PC-9 (cell line): Measurements from ENCODE around the gene TRIB2. TPM values are rescaled to one million over a fixed set of nuclear protein-coding genes. Genes with fewer than 3 reads are reported as not detected.

Source experiments
- BruUV-seq: library from RNA; stranded (reverse); fragments of 400-500 nt; replicated peaks from 2 replicates; lab custom pipeline; 2021; lab: Mats Ljungman, UMichigan
- CTCF ChIA-PET: fragments of 300-600 bp; sonication (Branson Sonifier 250); formaldehyde crosslinking; loops from one replicate; lab custom pipeline; 2022; ENCODE audit warnings: antibody characterized with exemption; lab: Charles Lee
- POLR2A ChIA-PET: fragments of 300-600 bp; sonication (Branson Sonifier 250); formaldehyde crosslinking; loops from one replicate; lab custom pipeline; 2022; ENCODE audit warnings: antibody characterized with exemption; ENCODE audit not compliant: unreplicated experiment; lab: Charles Lee
- DNase-seq, 2 experiments: peaks; one replicate each; pipeline versions ENCODE4 v3.0.0 to v3.0.0-alpha.2; 2015 to 2022; ENCODE audit warnings: mixed read lengths in 1 of 2
- H2AFZ ChIP-seq: fragments of 200-600 bp; sonication (generic); 2 replicates; pipeline ENCODE4 v1.8.1; 2017; ENCODE audit warnings: antibody characterized with exemption
- H3F3A ChIP-seq: fragments of 200-600 bp; sonication (generic); 2 replicates; pipeline ENCODE4 v1.8.1; 2017; ENCODE audit warnings: antibody characterized with exemption, mild to moderate bottlenecking, low read depth; ENCODE audit not compliant: insufficient read depth
- H3K27ac ChIP-seq: fragments of 200-600 bp; sonication (generic); 2 replicates; pipeline ENCODE4 v1.6.1; 2016; ENCODE audit warnings: mixed run types
- H3K27me3 ChIP-seq: fragments of 200-600 bp; sonication (generic); 2 replicates; pipeline ENCODE4 v1.6.1; 2016; ENCODE audit warnings: low read depth, mixed run types; ENCODE audit not compliant: insufficient read depth
- H3K36me3 ChIP-seq: fragments of 200-600 bp; sonication (generic); 2 replicates; pipeline ENCODE4 v1.6.1; 2016; ENCODE audit warnings: low read depth, mixed run types
- H3K4me1 ChIP-seq: fragments of 200-600 bp; sonication (generic); replicated peaks from 2 replicates; pipeline ENCODE4 v1.6.1; 2016; ENCODE audit warnings: mixed run types; ENCODE audit not compliant: insufficient read depth
- H3K4me2 ChIP-seq: fragments of 200-600 bp; sonication (generic); 2 replicates; pipeline ENCODE4 v1.6.1; 2017; ENCODE audit warnings: mixed run types
- H3K4me3 ChIP-seq: fragments of 200-600 bp; sonication (generic); 2 replicates; pipeline ENCODE4 v1.6.1; 2016; ENCODE audit warnings: mixed run types
- H3K79me2 ChIP-seq: fragments of 200-600 bp; sonication (generic); 2 replicates; pipeline ENCODE4 v1.6.1; 2017; ENCODE audit warnings: low read depth, mixed run types
- H3K9me2 ChIP-seq: fragments of 200-600 bp; sonication (generic); 2 replicates; pipeline ENCODE4 v1.8.1; 2017; ENCODE audit warnings: mild to moderate bottlenecking; ENCODE audit not compliant: insufficient read depth
- H3K9me3 ChIP-seq: fragments of 200-600 bp; sonication (generic); 2 replicates; pipeline ENCODE4 v1.8.1; 2016; ENCODE audit warnings: low read depth; ENCODE audit not compliant: insufficient read depth
- H4K20me1 ChIP-seq: fragments of 200-600 bp; sonication (generic); 2 replicates; pipeline ENCODE4 v1.8.1; 2017; ENCODE audit not compliant: insufficient read depth
- EZH2 ChIP-seq: fragments of 200-600 bp; sonication (generic); IDR thresholded peaks from 2 replicates; pipeline ENCODE4 v1.8.0; 2017; ENCODE audit warnings: antibody characterized with exemption, low read depth
- intact Hi-C: fragments of 100-400 bp; cut with micrococcal nuclease; formaldehyde crosslinking; loops from one replicate; pipeline ENCODE4 v1.10.0; 2022; ENCODE audit not compliant: unreplicated experiment
- total RNA-seq: library from RNA; stranded (reverse); gene quantifications from 2 replicates; pipeline ENCODE4 v1.2.3, GENCODE V29; 2021
- TF ChIP-seq, protein P1 (sequence below): fragments of 200-600 bp; sonication (generic); conservative IDR thresholded peaks from 2 replicates; pipeline ENCODE4 v1.6.1; 2017; ENCODE audit warnings: mixed run types, antibody characterized with exemption, mild to moderate bottlenecking, moderate library complexity

TRIB2 gene
- total RNA-seq, 1 experiment from 2014 or later, result 18.9 TPM

DNA sequence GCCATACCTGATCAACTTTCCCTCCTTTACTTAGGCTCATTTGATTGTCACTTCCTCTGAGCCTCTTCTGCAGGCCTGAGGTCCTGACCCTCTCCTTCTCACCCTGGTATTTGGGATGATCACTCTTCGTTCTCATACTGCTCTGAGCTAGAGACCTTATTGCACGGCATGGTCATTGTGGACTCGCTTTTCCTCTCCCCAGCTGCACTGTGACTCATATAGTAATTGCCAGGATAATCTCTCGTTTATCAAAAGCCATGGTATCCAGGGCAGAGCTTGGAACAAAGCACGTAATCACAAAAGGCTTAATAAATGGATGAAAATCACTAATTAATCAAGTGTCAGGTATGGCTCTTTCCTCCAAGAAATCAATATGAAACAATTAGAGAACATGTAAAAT lies 40.9 kb upstream of the TRIB2 start:
- H3K27ac ChIP-seq, result peak overlapping the region; percentile 57
- POLR2A ChIA-PET, result interaction anchor here (0.6 kb wide), 2 partner anchors 9 to 381 kb away, joined by 3 to 6 read pairs; no protein-coding TSS in a partner anchor
- BruUV-seq, result no TSS peak
- H3K4me1 ChIP-seq, result peaks cover 19% of the 10 kb centered on the region
- peak in 1 of 2 experiments; percentile 57 for DNase-seq
- TF ChIP-seq, protein P1, sequence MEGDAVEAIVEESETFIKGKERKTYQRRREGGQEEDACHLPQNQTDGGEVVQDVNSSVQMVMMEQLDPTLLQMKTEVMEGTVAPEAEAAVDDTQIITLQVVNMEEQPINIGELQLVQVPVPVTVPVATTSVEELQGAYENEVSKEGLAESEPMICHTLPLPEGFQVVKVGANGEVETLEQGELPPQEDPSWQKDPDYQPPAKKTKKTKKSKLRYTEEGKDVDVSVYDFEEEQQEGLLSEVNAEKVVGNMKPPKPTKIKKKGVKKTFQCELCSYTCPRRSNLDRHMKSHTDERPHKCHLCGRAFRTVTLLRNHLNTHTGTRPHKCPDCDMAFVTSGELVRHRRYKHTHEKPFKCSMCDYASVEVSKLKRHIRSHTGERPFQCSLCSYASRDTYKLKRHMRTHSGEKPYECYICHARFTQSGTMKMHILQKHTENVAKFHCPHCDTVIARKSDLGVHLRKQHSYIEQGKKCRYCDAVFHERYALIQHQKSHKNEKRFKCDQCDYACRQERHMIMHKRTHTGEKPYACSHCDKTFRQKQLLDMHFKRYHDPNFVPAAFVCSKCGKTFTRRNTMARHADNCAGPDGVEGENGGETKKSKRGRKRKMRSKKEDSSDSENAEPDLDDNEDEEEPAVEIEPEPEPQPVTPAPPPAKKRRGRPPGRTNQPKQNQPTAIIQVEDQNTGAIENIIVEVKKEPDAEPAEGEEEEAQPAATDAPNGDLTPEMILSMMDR, result no peak
- TF ChIP-seq EZH2, result no peak
- intact Hi-C loops, result loop anchor here (2.0 kb wide), 1 partner anchor 39 kb away; no protein-coding TSS in a partner anchor
- H2AFZ ChIP-seq, result 0 out of 2 replicates have a peak overlapping the region, but pooled peaks have one; percentile 23
- peaks cover 7% of the 10 kb centered on the region; the same call in 1 of the 2 replicates for H3K9me3 ChIP-seq
- H3K4me2 ChIP-seq, result peak overlapping the region; percentile 39
- H3F3A ChIP-seq, result peaks cover 12% of the 10 kb centered on the region; the same call in 1 of the 2 replicates
- H3K9me2 ChIP-seq, result no peaks in the 10 kb centered on the region
- H3K79me2 ChIP-seq, result no peaks in the 10 kb centered on the region
- H4K20me1 ChIP-seq, result no peaks in the 10 kb centered on the region
- no peak overlapping the region for H3K4me3 ChIP-seq
- no peaks in the 10 kb centered on the region for H3K36me3 ChIP-seq
- no peaks in the 10 kb centered on the region for H3K27me3 ChIP-seq
- CTCF ChIA-PET, result interaction anchor here (1.3 kb wide), 1 partner anchor 40 kb away, joined by 4 read pairs; the partner anchor contains the start of gene TRIB2

DNA sequence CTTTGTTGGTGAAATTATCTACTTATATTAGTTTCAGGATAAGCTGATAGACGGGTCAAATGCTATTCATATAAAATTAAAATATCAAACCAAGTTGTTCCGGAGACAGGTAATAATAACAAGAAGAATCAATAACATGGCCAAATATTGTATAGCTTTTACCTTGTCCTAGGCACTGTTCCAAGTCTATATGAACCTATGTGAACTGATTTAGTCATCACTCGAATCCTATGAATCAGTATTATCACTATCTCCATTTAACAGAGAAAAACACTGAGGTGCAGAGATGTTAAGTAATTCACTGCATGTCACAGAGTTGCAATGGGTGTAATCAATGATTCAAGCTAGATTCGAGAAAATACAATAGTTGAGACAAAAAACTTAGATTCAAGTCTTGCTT lies 40.0 kb upstream of the TRIB2 start:
- H4K20me1 ChIP-seq, result no peaks in the 10 kb centered on the region
- no peak for TF ChIP-seq EZH2
- TF ChIP-seq, protein P1, result no peak
- H3K9me2 ChIP-seq, result no peaks in the 10 kb centered on the region
- peaks cover 12% of the 10 kb centered on the region; the same call in 1 of the 2 replicates for H3F3A ChIP-seq
- no peaks in the 10 kb centered on the region for H3K79me2 ChIP-seq
- H2AFZ ChIP-seq, result no peak overlapping the region
- H3K9me3 ChIP-seq, result 0 out of 2 replicates have a peak, but pooled peaks cover 7% of the 10 kb centered on the region
- DNase-seq, result no peak
- H3K27me3 ChIP-seq, result no peaks in the 10 kb centered on the region
- no peaks in the 10 kb centered on the region for H3K36me3 ChIP-seq
- BruUV-seq, result no TSS peak
- no peak overlapping the region for H3K4me2 ChIP-seq
- ChIA-PET CTCF (no interaction called here), POLR2A (no interaction called here)
- peaks cover 19% of the 10 kb centered on the region for H3K4me1 ChIP-seq
- no peak overlapping the region for H3K27ac ChIP-seq
- no peak overlapping the region for H3K4me3 ChIP-seq
- intact Hi-C loops, result no loop called here

DNA sequence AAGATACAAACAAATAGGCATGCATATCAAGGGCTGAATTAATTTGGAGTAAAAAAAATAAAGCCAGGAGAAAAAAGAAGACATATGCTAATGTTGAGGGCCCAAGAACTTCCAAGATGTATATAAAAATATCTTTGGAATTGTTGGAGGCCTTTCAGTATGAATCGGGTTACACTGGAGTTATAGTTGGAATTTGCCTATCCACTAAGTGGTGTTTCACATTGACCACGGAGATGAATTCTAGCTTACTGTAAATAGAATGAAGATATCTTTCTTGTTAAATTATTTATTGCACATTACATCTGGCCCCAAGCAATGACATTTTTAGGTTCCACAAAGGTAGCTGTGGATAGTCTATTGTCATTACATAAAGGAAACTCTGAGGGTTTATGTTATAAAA lies 38.5 kb upstream of the TRIB2 start:
- DNase-seq, result no peak
- H3K27me3 ChIP-seq, result no peaks in the 10 kb centered on the region
- TF ChIP-seq EZH2, result no peak
- TF ChIP-seq, protein P1, result no peak
- no peak overlapping the region for H3K27ac ChIP-seq
- no peaks in the 10 kb centered on the region for H3K79me2 ChIP-seq
- ChIA-PET CTCF (interaction anchor here (0.5 kb wide), 1 partner anchor 41 kb away, joined by 3 read pairs; no protein-coding TSS in a partner anchor), POLR2A (interaction anchor here (0.6 kb wide), 1 partner anchor 348 kb away, joined by 3 read pairs; no protein-coding TSS in a partner anchor)
- peaks cover 12% of the 10 kb centered on the region; the same call in 1 of the 2 replicates for H3F3A ChIP-seq
- no peak overlapping the region for H3K4me2 ChIP-seq
- H3K4me1 ChIP-seq, result peaks cover 19% of the 10 kb centered on the region
- H4K20me1 ChIP-seq, result no peaks in the 10 kb centered on the region
- intact Hi-C loops, result no loop called here
- H3K36me3 ChIP-seq, result no peaks in the 10 kb centered on the region
- BruUV-seq, result no TSS peak
- H3K9me3 ChIP-seq, result 0 out of 2 replicates have a peak, but pooled peaks cover 7% of the 10 kb centered on the region
- no peaks in the 10 kb centered on the region for H3K9me2 ChIP-seq
- H3K4me3 ChIP-seq, result no peak overlapping the region
- H2AFZ ChIP-seq, result no peak overlapping the region
